IMR-90 (cell line): ENCODE results near the gene PNKP. TPM values are rescaled to one million over a fixed set of nuclear protein-coding genes. Genes with fewer than 3 reads are reported as not detected.

ENCODE experiments used
- ATAC-seq: fragments of 200-7000 bp; cut with Tn5 transposase; 2 replicates; pipeline ENCODE4 v1.9.1; 2020; ENCODE audit warnings: low read depth, mild to moderate bottlenecking, moderate library complexity
- BruUV-seq: library from RNA; stranded (reverse); fragments of 400-500 nt; replicated peaks from 2 replicates; lab custom pipeline; 2021; lab: Mats Ljungman, UMichigan
- CTCF ChIA-PET: fragments of 300-600 bp; formaldehyde crosslinking; extraction: SDS; loops from one replicate; lab custom pipeline; 2021; ENCODE audit warnings: antibody characterized with exemption; lab: Yijun Ruan, JAX
- POLR2A ChIA-PET: fragments of 300-600 bp; sonication (Branson Sonifier 250); formaldehyde crosslinking; loops from one replicate; lab custom pipeline; 2022; ENCODE audit warnings: antibody characterized with exemption; ENCODE audit not compliant: unreplicated experiment; lab: Charles Lee
- DNase-seq: peaks from one replicate; pipeline ENCODE4 v3.0.0; 2013
- H2AFZ ChIP-seq: replicated peaks from 2 replicates; pipeline ENCODE3; 2013; ENCODE audit warnings: low read length, mild to moderate bottlenecking; ENCODE audit not compliant: poor library complexity
- H2AK5ac ChIP-seq: 2 replicates; pipeline ENCODE4 v1.6.1; 2013; ENCODE audit warnings: low read depth, low read length, inconsistent platforms
- H2AK9ac ChIP-seq: replicated peaks from 2 replicates; pipeline ENCODE3; 2013; ENCODE audit warnings: mild to moderate bottlenecking, low read depth, low read length, moderate library complexity; ENCODE audit not compliant: poor library complexity
- H2BK120ac ChIP-seq: 2 replicates; pipeline ENCODE4 v1.6.1; 2013; ENCODE audit warnings: low read depth, low read length, inconsistent platforms
- H2BK15ac ChIP-seq: 3 replicates; pipeline ENCODE4 v1.6.1; 2013; ENCODE audit warnings: low read depth, low read length, inconsistent platforms
- H2BK20ac ChIP-seq: 2 replicates; pipeline ENCODE4 v1.6.1; 2013; ENCODE audit warnings: low read depth, mild to moderate bottlenecking, inconsistent platforms, low read length, moderate library complexity
- H2BK5ac ChIP-seq: 2 replicates; pipeline ENCODE4 v1.6.1; 2013; ENCODE audit warnings: mild to moderate bottlenecking, low read depth, low read length, inconsistent platforms; ENCODE audit not compliant: poor library complexity, severe bottlenecking
- H3K14ac ChIP-seq: replicated peaks from 2 replicates; pipeline ENCODE4 v1.6.1; 2013; ENCODE audit warnings: low read depth, low read length, inconsistent platforms
- H3K18ac ChIP-seq: 2 replicates; pipeline ENCODE4 v1.6.1; 2013; ENCODE audit warnings: low read depth, low read length, control low read depth
- H3K23ac ChIP-seq: 2 replicates; pipeline ENCODE4 v1.6.1; 2013; ENCODE audit warnings: low read depth, low read length, inconsistent platforms
- H3K27ac ChIP-seq: 2 replicates; pipeline ENCODE4 v1.5.1; 2013; ENCODE audit warnings: mild to moderate bottlenecking, control low read depth, low read length; ENCODE audit not compliant: insufficient read depth
- H3K27me3 ChIP-seq: 2 replicates; pipeline ENCODE4 v1.6.1; 2013; ENCODE audit warnings: low read length; ENCODE audit not compliant: control insufficient read depth, insufficient read depth
- H3K36me3 ChIP-seq: 2 replicates; pipeline ENCODE4 v1.6.1; 2013; ENCODE audit warnings: low read length, mixed read lengths; ENCODE audit not compliant: control insufficient read depth, insufficient read depth
- H3K4ac ChIP-seq: 2 replicates; pipeline ENCODE4 v1.6.1; 2013; ENCODE audit warnings: low read depth, low read length, inconsistent platforms
- H3K4me1 ChIP-seq: 2 replicates; pipeline ENCODE4 v1.6.1; 2013; ENCODE audit warnings: low read length, mixed read lengths; ENCODE audit not compliant: control insufficient read depth, insufficient read depth
- H3K4me2 ChIP-seq: 2 replicates; pipeline ENCODE4 v1.6.1; 2013; ENCODE audit warnings: low read depth, mild to moderate bottlenecking, control low read depth, low read length, moderate library complexity
- H3K4me3 ChIP-seq: 2 replicates; pipeline ENCODE4 v1.5.1; 2013; ENCODE audit warnings: low read depth, mild to moderate bottlenecking, control low read depth, low read length, moderate library complexity; ENCODE audit not compliant: insufficient read depth
- H3K56ac ChIP-seq: 2 replicates; pipeline ENCODE4 v1.6.1; 2013; ENCODE audit warnings: low read length, inconsistent platforms; ENCODE audit not compliant: insufficient read depth; ENCODE audit errors: extremely low read depth
- H3K79me1 ChIP-seq, 2 experiments: 2 replicates each; pipeline ENCODE4 v1.6.1; 2013; ENCODE audit warnings: low read length in 2 of 2, inconsistent platforms in 1 of 2, low read depth in 1 of 2
- H3K9ac ChIP-seq: 2 replicates; pipeline ENCODE4 v1.6.1; 2013; ENCODE audit warnings: low read depth, low read length, control low read depth
- H3K9me1 ChIP-seq: 2 replicates; pipeline ENCODE4 v1.6.1; 2013; ENCODE audit warnings: low read length, inconsistent platforms; ENCODE audit not compliant: insufficient read depth
- H3K9me3 ChIP-seq: 2 replicates; pipeline ENCODE4 v1.6.1; 2013; ENCODE audit warnings: low read length; ENCODE audit not compliant: control insufficient read depth, insufficient read depth
- H4K20me1 ChIP-seq: 2 replicates; pipeline ENCODE4 v1.6.1; 2013; ENCODE audit warnings: low read length, inconsistent platforms; ENCODE audit not compliant: insufficient read depth
- H4K5ac ChIP-seq: 2 replicates; pipeline ENCODE4 v1.6.1; 2013; ENCODE audit warnings: mild to moderate bottlenecking, low read depth, low read length, control low read depth
- H4K8ac ChIP-seq, 2 experiments: 2 replicates each; pipeline ENCODE4 v1.6.1; 2013; ENCODE audit warnings: low read depth in 2 of 2, low read length in 2 of 2, control low read depth in 1 of 2, inconsistent platforms in 1 of 2
- H4K91ac ChIP-seq: 2 replicates; pipeline ENCODE4 v1.6.1; 2013; ENCODE audit warnings: low read depth, low read length, inconsistent platforms; ENCODE audit not compliant: insufficient read depth
- BHLHE40 ChIP-seq: fragments of 150-350 bp; IDR thresholded peaks from 2 replicates; pipeline ENCODE4 v1.6.1; 2016; ENCODE audit warnings: mild to moderate bottlenecking, low read depth, low read length
- CEBPB ChIP-seq: IDR thresholded peaks from 2 replicates; pipeline ENCODE4 v1.6.1; 2012; ENCODE audit warnings: low read depth, low read length, improper control_type of control experiment
- CHD1 ChIP-seq: IDR thresholded peaks from 2 replicates; pipeline ENCODE4 v1.6.1; 2012; ENCODE audit warnings: low read depth, low read length, improper control_type of control experiment
- CTCF ChIP-seq: conservative IDR thresholded peaks from 2 replicates; pipeline ENCODE4 v1.5.1; 2012; ENCODE audit warnings: mild to moderate bottlenecking, low read depth, low read length, improper control_type of control experiment
- FOS ChIP-seq: fragments of 150-350 bp; IDR thresholded peaks from 2 replicates; pipeline ENCODE4 v1.6.1; 2016; ENCODE audit warnings: low read depth, low read length
- MAFK ChIP-seq: IDR thresholded peaks from 2 replicates; pipeline ENCODE4 v1.6.1; 2012; ENCODE audit warnings: low read depth, low read length, improper control_type of control experiment
- MAZ ChIP-seq: IDR thresholded peaks from 2 replicates; pipeline ENCODE4 v1.6.1; 2012; ENCODE audit warnings: low read depth, mild to moderate bottlenecking, low read length, improper control_type of control experiment, moderate library complexity, borderline replicate concordance
- MXI1 ChIP-seq: IDR thresholded peaks from 2 replicates; pipeline ENCODE4 v1.6.1; 2012; ENCODE audit warnings: low read depth, mild to moderate bottlenecking, low read length, moderate library complexity, borderline replicate concordance
- NFE2L2 ChIP-seq: fragments of 150-350 bp; IDR thresholded peaks from 2 replicates; pipeline ENCODE4 v1.6.1; 2016; ENCODE audit warnings: low read depth, mild to moderate bottlenecking, low read length
- POLR2A ChIP-seq: IDR thresholded peaks from 2 replicates; pipeline ENCODE4 v1.6.1; 2012; ENCODE audit warnings: mild to moderate bottlenecking, low read depth, low read length
- RAD21 ChIP-seq: IDR thresholded peaks from 2 replicates; pipeline ENCODE4 v1.6.1; 2012; ENCODE audit warnings: low read length, improper control_type of control experiment
- RCOR1 ChIP-seq: IDR thresholded peaks from 2 replicates; pipeline ENCODE4 v1.6.1; 2012; ENCODE audit warnings: mild to moderate bottlenecking, low read length, improper control_type of control experiment; ENCODE audit not compliant: insufficient replicate concordance
- RFX5 ChIP-seq: IDR thresholded peaks from 2 replicates; pipeline ENCODE4 v1.8.0; 2012; ENCODE audit warnings: low read depth, mild to moderate bottlenecking, low read length, moderate library complexity
- SMC3 ChIP-seq: fragments of 150-350 bp; IDR thresholded peaks from 2 replicates; pipeline ENCODE4 v1.6.1; 2016; ENCODE audit warnings: low read depth, mild to moderate bottlenecking, antibody characterized with exemption, low read length, moderate library complexity
- WGBS, 2 experiments: methylation state at CpG; one replicate each; pipeline versions ENCODE4 v1.1.5 to v1.1.7; 2013; ENCODE audit warnings: missing lambda C conversion rate in 2 of 2; ENCODE audit not compliant: insufficient read length in 1 of 2; ENCODE audit errors: extremely low coverage in 2 of 2; 5-methylcytosine and 5-hydroxymethylcytosine counted together
- dilution Hi-C: fragments of 300-500 bp; cut with HindIII; formaldehyde crosslinking; loops from one replicate; pipeline ENCODE4 v1.14.3; 2018; ENCODE audit warnings: low sequenced_read_pairs; ENCODE audit not compliant: unreplicated experiment
- in situ Hi-C: fragments of 300-500 bp; cut with MboI; formaldehyde crosslinking; loops from 3 replicates; pipeline ENCODE4 v1.14.3; 2019; ENCODE audit warnings: low sequenced_read_pairs, inconsistent platforms, mixed read lengths
- intact Hi-C: fragments of 100-400 bp; cut with micrococcal nuclease; formaldehyde crosslinking; loops from 2 replicates; pipeline ENCODE4 v1.10.0; 2022
- polyA plus RNA-seq, 3 experiments: library from polyadenylated mRNA; depleted of rRNA; stranded (reverse); fragments of >200 nt; gene quantifications; 2 replicates each; pipeline ENCODE4 v1.2.3, GENCODE V29; 2012; ENCODE audit warnings: low replicate concordance in 1 of 3
- total RNA-seq: library from RNA; depleted of rRNA; stranded (reverse); fragments of >200 nt; gene quantifications from 2 replicates; pipeline ENCODE4 v1.2.3, GENCODE V29; 2012
- TF ChIP-seq, protein P1 (sequence below): fragments of 150-350 bp; IDR thresholded peaks from 2 replicates; pipeline ENCODE4 v1.6.1; 2016; ENCODE audit warnings: low read depth, mild to moderate bottlenecking, low read length, moderate library complexity, borderline replicate concordance
- TF ChIP-seq, protein P2 (sequence below): fragments of 150-350 bp; IDR thresholded peaks from 2 replicates; pipeline ENCODE4 v1.6.1; 2017; ENCODE audit warnings: mild to moderate bottlenecking, antibody characterized with exemption, low read length, low read depth

Gene PNKP
- total and polyA plus RNA-seq, 2 of the 4 experiments (the other 2 are of a cell fraction): 14.2 to 25.0 TPM

DNA sequence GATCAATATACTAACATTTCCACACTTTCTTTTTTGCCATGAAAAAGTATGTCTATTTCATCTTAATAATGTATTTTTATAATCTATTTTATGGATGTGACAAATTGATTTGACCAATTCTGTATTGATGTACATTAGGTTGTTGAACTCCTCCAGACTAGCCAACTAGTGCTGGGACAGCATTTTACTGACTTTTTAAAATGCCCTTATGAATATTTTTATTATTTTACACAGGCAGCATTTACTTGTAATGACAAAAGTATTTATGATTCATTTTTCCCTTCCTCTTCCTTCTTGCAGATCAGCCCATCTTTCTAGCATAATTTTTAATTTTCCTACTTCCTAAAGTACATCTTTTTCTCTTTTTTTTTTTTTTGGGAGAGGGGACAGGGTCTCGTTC is 53.4 kb downstream of the PNKP start:
- intact Hi-C loops (loop anchor here (10.0 kb wide), 1 partner anchor 99 kb away; no protein-coding TSS in a partner anchor), in situ Hi-C loops (no loop called here), dilution Hi-C loops (no loop called here)
- no peak overlapping the region for H2AK5ac ChIP-seq
- ChIA-PET CTCF (no interaction called here), POLR2A (no interaction called here)
- no peak overlapping the region for H2BK120ac ChIP-seq
- H3K56ac ChIP-seq: no peak overlapping the region
- H2BK15ac ChIP-seq: no peak overlapping the region
- DNase-seq (no peak), ATAC-seq (no peak)
- H4K5ac ChIP-seq: no peak overlapping the region; the same call in 1 of the 2 replicates
- no peak overlapping the region for H3K4ac ChIP-seq
- H3K23ac ChIP-seq: no peak overlapping the region
- H2AFZ ChIP-seq: peak overlapping the region; percentile 70
- no CpG with 5 or more reads among the region's 1 CpG for WGBS, 2 experiments
- H3K14ac ChIP-seq: no peak overlapping the region
- H3K27me3 ChIP-seq: no peaks in the 10 kb centered on the region
- peaks cover 17% of the 10 kb centered on the region for H3K9me1 ChIP-seq
- no peak overlapping the region for H2AK9ac ChIP-seq
- BruUV-seq: no TSS peak
- no peak overlapping the region for H4K91ac ChIP-seq
- 0 out of 2 replicates have a peak, but pooled peaks cover 2% of the 10 kb centered on the region for H4K20me1 ChIP-seq
- H4K8ac ChIP-seq: peak overlapping the region in 1 of 2 experiments; percentile 65; a peak in 1 of 4 replicates
- H3K27ac ChIP-seq: no peak overlapping the region
- no peak overlapping the region for H3K9ac ChIP-seq
- TF ChIP-seq MXI1: no peak
- TF ChIP-seq POLR2A: no peak
- no peak for TF ChIP-seq RAD21
- TF ChIP-seq MAZ: no peak
- TF ChIP-seq MAFK: no peak
- no peak for TF ChIP-seq RCOR1
- TF ChIP-seq CTCF: no peak
- no peak for TF ChIP-seq SMC3
- TF ChIP-seq, protein P1, sequence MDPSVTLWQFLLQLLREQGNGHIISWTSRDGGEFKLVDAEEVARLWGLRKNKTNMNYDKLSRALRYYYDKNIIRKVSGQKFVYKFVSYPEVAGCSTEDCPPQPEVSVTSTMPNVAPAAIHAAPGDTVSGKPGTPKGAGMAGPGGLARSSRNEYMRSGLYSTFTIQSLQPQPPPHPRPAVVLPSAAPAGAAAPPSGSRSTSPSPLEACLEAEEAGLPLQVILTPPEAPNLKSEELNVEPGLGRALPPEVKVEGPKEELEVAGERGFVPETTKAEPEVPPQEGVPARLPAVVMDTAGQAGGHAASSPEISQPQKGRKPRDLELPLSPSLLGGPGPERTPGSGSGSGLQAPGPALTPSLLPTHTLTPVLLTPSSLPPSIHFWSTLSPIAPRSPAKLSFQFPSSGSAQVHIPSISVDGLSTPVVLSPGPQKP: no peak
- TF ChIP-seq, protein P2, sequence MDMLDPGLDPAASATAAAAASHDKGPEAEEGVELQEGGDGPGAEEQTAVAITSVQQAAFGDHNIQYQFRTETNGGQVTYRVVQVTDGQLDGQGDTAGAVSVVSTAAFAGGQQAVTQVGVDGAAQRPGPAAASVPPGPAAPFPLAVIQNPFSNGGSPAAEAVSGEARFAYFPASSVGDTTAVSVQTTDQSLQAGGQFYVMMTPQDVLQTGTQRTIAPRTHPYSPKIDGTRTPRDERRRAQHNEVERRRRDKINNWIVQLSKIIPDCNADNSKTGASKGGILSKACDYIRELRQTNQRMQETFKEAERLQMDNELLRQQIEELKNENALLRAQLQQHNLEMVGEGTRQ: no peak
- TF ChIP-seq FOS: no peak
- no peak for TF ChIP-seq RFX5
- TF ChIP-seq NFE2L2: no peak
- TF ChIP-seq CEBPB: no peak
- no peak for TF ChIP-seq CHD1
- TF ChIP-seq BHLHE40: no peak
- peaks cover 4% of the 10 kb centered on the region for H3K4me1 ChIP-seq
- no peak overlapping the region for H3K4me2 ChIP-seq
- no peak overlapping the region for H2BK5ac ChIP-seq
- H3K9me3 ChIP-seq: no peaks in the 10 kb centered on the region
- H3K79me1 ChIP-seq: peaks cover 10 to 27% of the 10 kb centered on the region in 2 experiments
- H3K36me3 ChIP-seq: no peaks in the 10 kb centered on the region
- no peak overlapping the region for H2BK20ac ChIP-seq
- H3K4me3 ChIP-seq: no peak overlapping the region
- H3K18ac ChIP-seq: no peak overlapping the region
